GM12892 (cell line): Measurements from ENCODE around the gene SLC25A51.

ENCODE experiments used
- POLR2AphosphoS5 ChIP-seq: IDR thresholded peaks from 2 replicates; pipeline ENCODE4 v1.6.1; 2011; ENCODE audit warnings: low read depth, low read length, control low read depth
- TAF1 ChIP-seq: IDR thresholded peaks from 2 replicates; pipeline ENCODE4 v1.6.1; 2011; ENCODE audit warnings: low read depth, mild to moderate bottlenecking, control low read depth, low read length, borderline replicate concordance

GRCh38 chr9:37909326-37909725 lies 5.4 kb upstream of the SLC25A51 start:
- no peak for TF ChIP-seq POLR2AphosphoS5
- no peak for TF ChIP-seq TAF1
